NCI-H2196 treated with DMSO at 0.1 percent for 48 hours (cell line): ENCODE results near the gene RPRD2.

ENCODE experiments used
- DNase-seq: peaks from one replicate; lab custom pipeline; 2025; ENCODE audit not compliant: unreplicated experiment; lab: John Stamatoyannopoulos, UW

Gene RPRD2

DNA sequence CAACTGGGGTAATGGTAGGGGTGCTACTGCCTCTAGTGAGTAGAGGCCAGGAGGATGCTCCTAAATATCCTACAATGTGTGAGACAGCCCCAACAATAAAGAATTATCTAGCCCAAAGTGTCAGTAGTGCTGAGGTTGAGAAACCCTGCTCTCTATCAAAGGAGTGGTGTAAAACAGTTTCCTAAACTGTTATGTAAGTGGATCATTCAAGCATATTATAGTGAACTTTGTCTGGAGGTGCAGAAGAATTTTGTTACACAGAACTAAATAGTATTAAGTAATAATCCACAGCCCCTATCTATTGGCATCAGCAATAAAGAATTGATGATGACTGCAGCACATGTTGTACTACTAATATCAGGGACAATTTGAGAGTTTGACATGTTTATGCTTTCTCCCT, 103.0 kb downstream of the RPRD2 start:
- no peak for DNase-seq

DNA sequence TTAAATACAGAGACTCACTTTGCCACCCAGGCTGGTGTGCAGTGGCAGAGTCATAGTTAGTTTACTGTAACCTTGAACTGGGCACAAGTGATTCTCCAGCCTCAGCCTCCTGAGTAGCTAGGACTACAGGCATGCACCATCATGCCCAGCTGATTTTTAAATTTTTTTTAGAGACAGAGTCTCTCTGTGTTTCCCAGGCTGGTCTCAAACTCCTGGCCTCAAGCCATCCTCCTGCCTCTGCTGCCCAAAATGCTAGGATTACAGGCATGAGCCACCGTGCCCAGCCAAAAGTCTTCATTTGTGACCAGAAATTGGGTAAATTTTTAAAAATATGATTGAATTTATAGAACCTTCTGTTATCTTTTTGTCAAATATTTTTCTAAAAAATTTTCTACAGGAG, 105.3 kb downstream of the RPRD2 start:
- DNase-seq: no peak

DNA sequence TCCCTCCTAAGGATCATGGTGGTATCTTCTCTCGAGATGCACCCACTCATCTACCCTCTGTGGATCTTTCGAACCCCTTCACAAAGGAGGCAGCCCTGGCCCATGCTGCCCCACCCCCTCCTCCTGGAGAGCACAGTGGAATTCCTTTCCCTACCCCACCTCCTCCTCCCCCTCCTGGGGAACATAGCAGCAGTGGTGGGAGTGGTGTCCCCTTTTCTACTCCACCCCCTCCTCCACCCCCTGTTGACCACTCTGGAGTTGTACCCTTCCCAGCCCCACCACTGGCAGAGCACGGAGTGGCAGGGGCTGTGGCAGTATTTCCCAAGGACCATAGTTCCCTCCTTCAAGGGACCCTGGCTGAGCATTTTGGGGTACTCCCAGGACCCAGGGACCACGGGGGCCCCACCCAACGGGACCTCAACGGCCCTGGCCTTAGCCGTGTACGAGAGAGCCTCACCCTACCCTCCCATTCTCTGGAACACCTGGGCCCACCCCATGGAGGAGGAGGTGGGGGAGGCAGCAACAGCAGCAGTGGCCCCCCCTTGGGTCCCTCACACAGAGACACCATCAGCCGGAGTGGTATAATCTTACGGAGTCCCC, 108.8 kb downstream of the RPRD2 start:
- DNase-seq: no peak

DNA sequence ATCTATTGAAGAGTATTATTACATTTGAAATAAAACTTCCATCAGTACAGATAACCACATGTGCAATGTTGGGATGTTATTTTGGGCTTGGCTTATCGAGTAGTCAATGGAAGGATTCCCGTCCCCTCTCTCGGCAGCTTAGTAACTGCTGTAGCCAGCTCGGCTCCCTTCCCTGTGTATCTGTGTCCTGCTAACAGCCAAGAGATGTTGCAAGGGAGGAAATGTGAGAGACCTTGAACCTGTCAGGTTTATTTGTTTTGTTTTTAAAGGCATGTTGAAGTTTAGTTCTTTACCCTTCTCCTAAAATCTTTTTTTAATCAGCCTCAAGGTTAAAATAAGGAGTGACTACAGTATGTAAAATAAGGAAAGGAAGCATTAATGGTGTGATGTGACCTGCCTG, 109.7 kb downstream of the RPRD2 start:
- no peak for DNase-seq

DNA sequence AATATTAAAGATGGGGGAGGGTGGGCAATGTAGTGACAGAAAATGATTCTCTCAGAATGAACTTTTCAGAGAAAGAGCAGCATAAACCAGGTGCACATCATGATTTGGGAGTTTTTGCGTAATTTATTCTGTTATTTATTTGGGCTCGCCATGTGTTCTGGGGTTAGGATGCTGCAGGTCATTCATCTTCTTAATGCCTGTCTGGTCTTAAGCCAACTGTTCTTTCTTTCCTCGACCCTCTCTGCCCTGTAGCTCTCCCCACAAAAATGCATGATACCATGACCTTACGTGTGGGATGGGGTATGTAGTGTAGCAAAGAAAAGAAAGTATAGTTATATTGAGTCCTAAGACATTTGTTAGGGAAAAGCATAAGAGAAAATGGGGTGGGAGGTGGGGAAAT, 110.9 kb downstream of the RPRD2 start:
- no peak for DNase-seq

DNA sequence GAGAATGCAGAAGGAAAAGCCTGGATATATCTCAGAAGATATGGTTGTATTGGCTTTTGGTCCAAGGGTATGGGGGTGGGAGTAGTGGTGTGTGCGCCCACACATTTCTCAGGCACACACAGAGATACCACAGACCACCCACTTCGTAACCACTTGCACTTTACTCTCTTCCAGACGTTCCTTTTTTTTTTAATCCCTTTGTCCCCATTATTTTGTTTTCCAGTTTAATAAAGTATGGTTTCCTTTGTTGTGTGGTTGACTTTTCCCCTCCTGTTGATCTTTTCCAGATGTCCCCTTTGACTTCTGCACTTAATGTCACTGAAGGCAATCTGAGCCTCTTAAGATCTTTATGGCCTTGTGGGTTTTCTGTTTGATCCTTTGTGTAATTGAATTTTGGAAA, 112.8 kb downstream of the RPRD2 start:
- no peak for DNase-seq

DNA sequence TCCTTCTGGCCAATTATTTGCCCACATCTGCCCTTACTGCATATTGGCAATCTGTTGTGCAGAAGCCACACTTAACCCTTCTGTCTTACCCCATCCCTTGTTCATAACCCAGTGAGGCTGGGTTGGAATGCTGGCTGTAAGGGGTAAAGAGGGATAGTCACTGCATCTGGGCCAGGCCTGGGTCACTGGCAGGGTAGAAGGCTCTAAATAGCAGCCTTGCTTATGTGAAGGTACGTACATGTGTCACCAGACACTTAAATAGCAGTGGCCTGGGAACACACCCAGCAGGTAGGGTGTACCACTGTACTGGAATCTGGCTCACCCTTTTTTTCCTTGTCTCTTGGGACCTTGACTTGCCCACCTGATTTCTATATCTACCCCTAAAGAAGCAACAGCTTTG, 113.4 kb downstream of the RPRD2 start:
- no peak for DNase-seq

DNA sequence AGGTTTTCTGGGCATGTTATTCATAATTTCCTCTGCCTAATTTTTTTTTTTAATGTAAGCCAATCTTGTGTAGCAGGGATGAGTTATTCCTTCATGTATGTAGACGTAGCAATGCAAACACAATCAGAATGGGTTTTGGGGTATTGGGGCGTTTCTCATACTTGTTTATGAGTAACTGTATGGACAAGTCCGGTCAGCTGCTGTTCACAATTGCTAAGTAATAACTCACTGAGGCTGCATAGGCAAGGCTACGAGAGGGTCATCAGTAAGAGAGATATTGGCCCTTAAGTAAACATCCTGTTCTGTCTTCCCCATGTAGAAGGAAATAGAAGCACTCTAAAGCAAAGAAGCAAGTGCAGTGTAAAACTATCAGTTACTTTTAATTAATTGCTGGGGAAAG, 113.8 kb downstream of the RPRD2 start:
- DNase-seq: no peak

DNA sequence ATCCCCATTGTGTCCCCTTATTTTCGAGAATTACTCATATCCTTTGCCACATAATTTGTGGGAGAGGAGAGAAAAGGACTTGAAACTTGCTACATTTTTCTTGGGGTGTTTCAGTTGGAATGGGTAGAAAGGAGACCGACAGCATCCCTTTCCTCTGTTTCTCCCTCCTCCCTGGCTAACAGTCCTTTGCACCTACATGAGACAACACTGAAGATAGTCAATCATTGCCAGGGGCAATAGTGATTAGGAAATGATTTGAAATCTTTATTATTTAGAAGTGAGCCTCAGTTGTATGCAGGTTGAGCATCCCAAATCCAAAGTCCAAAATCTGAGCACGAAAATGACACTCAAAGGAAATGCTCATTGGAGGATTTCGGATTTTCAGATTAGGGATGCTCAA, 115.4 kb downstream of the RPRD2 start:
- DNase-seq: no peak

DNA sequence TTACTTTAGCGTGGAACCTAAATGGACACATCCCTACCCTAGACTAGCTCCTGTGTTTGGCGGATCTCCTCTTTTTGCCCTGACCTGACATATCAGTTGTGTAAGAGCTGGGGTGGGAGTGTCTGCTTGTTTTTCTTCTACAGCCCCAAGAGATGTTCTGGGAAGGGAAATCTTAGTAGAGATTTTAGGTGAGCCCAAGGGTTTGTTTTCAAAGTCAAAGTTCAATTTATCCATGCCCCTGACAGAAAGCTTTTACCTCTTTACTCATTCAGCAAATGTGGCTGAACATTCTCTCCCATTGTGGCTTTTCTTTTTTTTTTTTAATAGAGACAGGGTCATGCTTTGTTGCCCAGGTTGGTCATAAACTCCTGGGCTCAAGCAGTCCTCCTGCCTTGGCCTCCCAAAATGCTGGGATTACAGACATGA, 116.0 kb downstream of the RPRD2 start:
- no peak for DNase-seq

DNA sequence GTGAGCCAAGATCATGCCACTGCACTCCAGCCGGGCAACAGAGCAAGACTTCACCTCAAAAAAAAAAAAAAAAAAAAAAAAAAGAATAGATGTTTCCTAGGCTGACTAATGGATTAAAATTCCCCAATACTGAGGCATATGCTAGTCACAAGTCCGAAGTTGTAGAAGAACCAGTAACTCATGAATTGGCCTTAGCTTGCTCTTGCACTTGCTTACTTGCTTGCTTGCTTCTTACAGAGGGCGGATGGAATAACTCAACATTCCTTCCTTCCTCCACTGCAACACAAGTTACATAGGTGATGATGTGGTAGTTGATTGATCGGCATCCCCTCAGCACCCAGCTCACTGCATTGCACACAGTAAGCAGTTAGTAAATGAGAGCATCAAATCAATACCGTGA, 120.5 kb downstream of the RPRD2 start:
- DNase-seq: no peak

DNA sequence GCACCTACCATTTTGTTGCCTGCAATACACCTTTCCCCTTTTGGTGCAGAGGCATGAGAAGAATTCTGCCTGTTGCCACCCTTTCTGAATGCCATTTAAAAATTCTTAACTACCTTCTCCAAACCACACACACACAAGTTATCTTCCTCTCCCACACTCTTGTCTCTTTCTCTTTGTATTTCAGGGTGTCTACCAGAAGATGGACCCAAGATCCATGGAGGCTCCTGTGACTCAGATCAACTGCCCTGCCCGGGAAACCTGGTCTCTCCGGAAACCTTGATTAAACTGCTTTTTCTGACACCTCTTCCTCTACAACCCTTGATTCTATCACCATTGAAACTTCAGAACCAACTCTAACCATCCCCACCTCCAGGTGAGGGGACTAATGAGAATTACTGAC, 120.9 kb downstream of the RPRD2 start:
- no peak for DNase-seq

DNA sequence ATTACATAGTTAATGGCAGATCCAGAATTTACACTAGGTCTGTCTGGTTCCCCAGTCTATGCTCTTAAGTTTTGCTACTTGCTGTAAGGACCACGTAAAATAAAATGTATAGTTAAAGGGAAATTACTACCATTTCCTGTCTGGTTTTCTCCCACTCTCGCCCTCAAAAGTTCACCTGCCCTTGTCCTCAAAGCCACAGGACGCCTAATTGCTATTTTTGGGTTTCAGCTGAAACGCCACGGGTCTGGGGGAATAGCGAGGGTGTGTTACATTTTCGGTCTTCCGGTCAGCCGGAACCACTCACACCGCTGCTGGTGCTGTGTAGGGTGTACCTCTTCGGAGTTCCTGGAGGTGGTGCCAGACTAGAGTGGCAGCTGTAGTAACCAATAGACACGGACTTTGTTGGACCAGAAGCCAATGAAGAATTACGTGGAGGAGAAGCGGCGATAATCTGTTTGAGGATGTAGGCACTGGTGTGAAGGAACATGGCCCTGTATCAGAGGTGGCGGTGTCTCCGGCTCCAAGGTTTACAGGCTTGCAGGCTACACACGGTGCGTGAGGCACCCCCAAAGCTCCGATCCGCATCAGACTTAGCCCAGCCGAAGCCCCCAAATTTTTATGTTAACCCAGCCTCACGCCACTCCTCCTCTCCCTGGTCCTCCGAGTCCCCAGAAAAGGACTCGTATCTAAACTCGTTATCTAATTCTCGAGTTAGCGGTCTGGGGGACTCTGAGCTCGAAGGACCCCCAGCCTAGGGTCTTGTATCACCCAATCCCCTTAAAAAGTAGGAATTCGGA, 123.2 kb downstream of the RPRD2 start, which contains the start of gene TARS2:
Gene TARS2, plus strand, starts transcription at position 454 of the 797 bp plus-strand sequence. Its CDS starts 32 bp downstream, at position 486.
- DNase-seq: peak; percentile 94

DNA sequence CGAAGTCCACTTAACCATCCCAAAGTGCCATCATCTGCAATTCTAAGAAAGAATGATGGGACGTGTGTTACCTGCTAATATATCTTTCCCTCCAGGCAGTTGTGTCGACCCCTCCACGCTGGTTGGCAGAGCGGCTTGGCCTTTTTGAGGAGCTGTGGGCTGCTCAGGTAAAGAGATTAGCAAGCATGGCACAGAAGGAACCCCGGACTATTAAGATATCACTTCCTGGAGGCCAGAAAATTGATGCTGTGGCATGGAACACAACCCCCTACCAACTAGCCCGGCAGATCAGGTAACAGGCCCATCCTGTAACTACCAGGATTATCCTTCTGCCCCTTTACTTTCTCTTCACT, 123.8 kb downstream of the RPRD2 start:
- no peak for DNase-seq

DNA sequence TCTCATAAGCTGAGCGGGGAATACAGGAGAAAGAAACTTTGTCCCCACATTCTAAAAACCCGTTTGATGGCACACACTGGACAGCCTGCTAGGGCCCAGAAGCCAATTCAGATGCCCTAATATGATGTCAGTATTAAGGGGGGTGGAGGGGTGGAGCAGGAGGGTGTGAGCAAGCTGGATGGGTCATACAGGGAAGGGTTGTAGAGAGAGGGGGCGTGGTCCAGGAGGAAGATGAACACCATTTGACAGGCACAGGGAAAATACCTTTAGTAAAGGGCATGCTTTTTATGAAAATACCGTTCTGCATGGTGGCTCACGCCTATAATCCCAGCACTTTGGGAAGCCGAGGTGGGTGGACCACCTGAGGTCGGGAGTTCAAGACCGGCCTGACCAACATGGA, 129.2 kb downstream of the RPRD2 start:
- no peak for DNase-seq

DNA sequence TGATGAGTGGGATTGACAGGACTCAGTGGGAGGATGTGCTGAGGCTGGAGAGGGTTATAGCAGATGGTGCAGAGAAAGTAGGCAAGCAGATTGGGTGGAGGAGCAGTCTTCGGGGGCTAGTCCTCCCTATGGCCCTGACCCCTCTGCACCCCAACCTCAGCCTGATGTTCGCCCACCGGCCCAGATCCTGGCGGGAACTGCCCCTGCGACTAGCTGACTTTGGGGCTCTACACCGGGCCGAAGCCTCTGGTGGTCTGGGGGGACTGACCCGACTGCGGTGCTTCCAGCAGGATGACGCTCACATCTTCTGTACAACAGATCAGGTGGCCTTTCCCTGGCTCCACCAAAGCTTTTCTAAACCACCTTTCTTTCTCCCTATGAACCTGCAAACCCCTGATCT, 134.4 kb downstream of the RPRD2 start:
- DNase-seq: no peak

DNA sequence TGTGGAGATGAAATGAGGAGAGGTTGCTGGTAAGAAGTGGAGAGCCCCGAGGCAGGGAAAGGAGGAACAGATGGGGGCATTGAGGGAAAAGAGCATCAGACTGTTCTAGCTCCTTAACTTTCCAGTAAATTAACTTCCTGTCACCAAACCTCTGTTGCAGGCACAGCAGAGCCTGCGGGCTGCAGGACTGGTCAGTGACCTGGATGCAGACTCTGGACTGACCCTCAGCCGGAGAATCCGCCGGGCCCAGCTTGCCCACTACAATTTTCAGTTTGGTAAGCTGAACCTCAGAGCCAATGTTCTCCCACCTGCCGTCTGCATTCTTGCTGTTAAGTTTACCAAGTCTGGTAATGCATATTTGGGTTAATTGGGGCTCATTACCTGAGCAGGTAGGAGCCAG, 141.5 kb downstream of the RPRD2 start:
- no peak for DNase-seq

DNA sequence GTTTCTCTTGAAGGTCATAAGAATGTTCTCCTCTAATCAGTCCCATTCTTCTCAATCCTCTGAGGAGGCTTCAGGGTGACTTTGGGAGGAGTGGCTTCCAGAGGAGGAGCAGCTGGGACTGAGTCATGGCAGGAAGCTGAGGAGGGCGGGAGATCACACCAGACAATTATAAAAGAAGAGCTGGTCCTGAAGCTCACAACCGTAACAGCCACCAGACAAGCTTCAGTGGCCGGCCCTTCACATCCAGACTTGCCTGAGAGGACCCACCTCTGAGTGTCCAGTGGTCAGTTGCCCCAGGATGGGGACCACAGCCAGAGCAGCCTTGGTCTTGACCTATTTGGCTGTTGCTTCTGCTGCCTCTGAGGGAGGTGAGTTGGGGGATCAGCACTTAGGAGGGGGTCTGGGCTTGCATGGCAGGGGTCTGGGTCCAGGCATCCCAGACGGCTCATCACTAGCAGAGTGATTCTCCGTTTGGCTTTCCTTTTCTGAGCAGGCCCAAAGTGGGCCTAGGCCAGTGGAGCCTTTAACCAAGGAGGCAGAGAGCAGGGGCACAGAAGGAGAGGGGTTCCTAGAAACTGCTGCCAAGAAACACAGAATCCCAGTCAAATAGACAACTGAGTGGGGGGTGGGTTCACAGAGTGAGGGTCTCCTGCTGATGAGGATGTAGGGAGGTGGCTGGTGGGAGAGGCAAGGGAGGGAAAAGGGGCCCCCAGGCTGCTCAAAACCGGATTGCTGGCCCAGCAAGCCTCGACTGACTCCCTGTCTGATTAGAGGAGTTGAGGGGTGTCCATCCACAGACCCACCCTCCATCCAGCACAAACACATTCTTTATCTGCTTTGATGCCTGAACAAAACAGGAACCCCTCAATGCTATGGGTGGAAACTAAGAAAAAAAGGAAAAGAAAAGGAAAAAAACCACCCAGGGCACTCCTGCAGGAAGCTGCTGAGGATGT, 144.2 kb downstream of the RPRD2 start, which contains the start of gene ECM1:
Gene ECM1, plus strand, starts transcription at position 198 of the 953 bp plus-strand sequence. Its CDS starts 101 bp downstream, at position 299.
- DNase-seq: no peak

DNA sequence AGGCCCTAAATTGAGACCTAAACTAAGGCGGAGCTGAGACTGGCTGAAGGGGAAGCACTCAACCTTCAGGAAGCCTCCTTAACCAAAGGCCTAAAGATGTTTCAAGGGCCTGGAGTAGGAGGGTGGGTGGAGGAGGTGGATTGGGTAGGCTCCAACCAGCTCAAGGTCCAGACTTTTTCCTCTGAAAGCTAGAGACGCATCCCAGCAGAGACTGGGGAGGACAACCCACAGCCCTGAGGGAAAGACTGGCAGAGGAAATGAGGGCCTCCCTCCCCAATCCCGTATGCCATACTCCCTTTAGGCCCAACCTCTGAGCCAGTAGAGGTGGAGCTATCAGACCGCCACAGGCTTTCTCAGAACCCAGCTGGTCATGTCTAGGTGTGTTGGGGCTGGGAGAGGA, 145.0 kb downstream of the RPRD2 start:
- DNase-seq: no peak

DNA sequence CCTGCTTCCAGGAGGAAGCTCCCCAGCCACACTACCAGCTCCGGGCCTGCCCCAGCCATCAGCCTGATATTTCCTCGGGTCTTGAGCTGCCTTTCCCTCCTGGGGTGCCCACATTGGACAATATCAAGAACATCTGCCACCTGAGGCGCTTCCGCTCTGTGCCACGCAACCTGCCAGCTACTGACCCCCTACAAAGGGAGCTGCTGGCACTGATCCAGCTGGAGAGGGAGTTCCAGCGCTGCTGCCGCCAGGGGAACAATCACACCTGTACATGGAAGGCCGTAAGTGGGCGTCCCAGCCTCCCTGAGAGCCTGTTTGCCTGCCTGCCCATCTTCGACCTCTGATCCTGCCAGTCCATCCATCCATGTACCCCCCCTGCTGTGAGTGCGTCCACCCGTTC, 147.6 kb downstream of the RPRD2 start:
- no peak for DNase-seq

DNA sequence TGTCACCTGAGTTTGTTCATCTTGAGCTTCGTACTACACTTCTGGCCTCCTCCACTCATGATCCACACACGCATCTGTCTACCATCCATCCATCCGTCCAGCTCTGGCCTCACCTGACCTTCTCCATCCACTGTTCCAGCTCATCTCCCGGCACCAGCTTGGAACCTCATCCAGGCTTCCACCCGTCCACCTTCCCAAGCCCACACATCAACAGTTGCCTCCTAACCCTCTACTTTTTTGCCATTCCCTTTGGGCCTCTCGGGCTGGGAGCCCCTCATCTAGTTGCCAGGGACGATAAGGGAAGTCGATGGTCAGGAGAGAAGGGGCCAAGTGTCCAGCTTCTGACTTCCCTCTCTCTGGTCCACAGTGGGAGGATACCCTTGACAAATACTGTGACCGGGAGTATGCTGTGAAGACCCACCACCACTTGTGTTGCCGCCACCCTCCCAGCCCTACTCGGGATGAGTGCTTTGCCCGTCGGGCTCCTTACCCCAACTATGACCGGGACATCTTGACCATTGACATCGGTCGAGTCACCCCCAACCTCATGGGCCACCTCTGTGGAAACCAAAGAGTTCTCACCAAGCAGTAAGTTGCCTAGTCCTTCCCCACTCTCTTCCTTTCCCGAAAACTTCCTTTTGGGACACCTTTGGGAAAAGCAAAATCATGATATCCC, 148.2 kb downstream of the RPRD2 start:
- no peak for DNase-seq
